ENCODE results near the gene KCNMB2. TPM values are rescaled to one million over a fixed set of nuclear protein-coding genes. Genes with fewer than 3 reads are reported as not detected.
A peak's percentile ranks its signal among the peaks of the same experiment; 100 is the strongest.

The KCNMB2 gene
- 1 to 10 TPM in 2 of 6 donors, under 1 TPM in 1, not detected in 3; 0.51 to 3.0 (median 1.1) TPM for total RNA-seq

DNA sequence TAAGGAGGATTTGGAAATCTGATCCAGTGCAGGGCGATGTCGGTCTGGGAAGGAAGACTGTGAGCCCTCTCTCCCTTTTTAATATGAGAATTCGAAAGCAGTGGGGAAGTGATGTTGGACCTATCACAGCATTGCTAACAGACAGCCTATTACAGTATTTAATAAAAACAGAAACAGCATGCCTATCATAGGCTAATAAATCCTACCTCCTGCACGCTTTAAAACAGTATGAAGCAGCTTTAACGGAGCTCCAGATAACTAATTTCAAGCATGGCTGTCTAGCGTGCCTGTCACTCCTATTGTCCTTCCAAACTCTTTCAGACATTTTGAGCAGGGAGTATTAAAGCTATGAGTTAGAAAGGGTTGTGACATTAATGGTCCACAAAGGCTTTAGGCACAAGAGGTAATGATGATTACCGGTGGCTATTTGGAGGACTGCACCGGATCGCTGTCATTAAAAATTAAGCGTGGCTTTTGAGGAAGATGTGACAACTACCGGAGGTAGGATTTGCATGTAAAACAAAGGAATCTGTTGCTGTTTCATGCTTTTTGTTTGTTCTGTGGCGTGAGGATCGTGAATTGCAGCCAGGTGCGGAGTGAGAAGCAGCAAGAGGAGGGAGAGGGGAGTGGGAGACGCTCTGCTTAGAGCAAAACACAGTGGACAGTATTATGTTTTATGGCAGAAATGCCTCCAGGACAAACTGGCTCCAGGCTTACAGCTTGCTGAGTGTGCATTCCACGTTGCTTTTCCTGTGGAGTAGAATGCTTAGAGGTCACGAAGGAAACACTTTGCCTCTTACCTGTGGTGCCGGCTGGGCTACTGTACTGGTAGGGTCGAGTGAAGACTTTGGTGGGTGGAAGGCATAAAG lies at the start of gene KCNMB2:
KCNMB2 (plus strand) TSS at position 226 of the 869 bp plus-strand sequence.
- no peak for DNase-seq
- H3K4me3 ChIP-seq, result peak within 1 kb of the TSS in 3 of 4 donors; percentile 20 to 41 (median 30)
- no peaks in the 10 kb centered on the region for H3K27me3 ChIP-seq
- 12 to 15% methylated on average over 19 of the region's 19 CpGs for WGBS, 2 donors
- no peaks in the 10 kb centered on the region for H3K9me3 ChIP-seq
- peak in 1 of 2 donors; percentile 85 for ATAC-seq (ENCODE audit: low FRiP score in 2 of 2)
- no peak within 1 kb of the TSS for H3K27ac ChIP-seq
- peaks cover 0 to 6% (median 0%) of the 10 kb centered on the region in 4 donors for H3K4me1 ChIP-seq
- no peaks in the 10 kb centered on the region for H3K36me3 ChIP-seq
- TF ChIP-seq POLR2A (IDR thresholded peaks at IDR 0.05) (no peak), POLR2AphosphoS5 (IDR thresholded peaks at IDR 0.05) (no peak), EP300 (IDR thresholded peaks at IDR 0.05) (no peak)
- TF ChIP-seq, protein P1, sequence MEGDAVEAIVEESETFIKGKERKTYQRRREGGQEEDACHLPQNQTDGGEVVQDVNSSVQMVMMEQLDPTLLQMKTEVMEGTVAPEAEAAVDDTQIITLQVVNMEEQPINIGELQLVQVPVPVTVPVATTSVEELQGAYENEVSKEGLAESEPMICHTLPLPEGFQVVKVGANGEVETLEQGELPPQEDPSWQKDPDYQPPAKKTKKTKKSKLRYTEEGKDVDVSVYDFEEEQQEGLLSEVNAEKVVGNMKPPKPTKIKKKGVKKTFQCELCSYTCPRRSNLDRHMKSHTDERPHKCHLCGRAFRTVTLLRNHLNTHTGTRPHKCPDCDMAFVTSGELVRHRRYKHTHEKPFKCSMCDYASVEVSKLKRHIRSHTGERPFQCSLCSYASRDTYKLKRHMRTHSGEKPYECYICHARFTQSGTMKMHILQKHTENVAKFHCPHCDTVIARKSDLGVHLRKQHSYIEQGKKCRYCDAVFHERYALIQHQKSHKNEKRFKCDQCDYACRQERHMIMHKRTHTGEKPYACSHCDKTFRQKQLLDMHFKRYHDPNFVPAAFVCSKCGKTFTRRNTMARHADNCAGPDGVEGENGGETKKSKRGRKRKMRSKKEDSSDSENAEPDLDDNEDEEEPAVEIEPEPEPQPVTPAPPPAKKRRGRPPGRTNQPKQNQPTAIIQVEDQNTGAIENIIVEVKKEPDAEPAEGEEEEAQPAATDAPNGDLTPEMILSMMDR (IDR thresholded peaks at IDR 0.05), result no peak

- Histone ChIP-seq H3K4me3 (no peak overlapping the region), H3K27me3 (no peaks in the 10 kb centered on the region), H3K36me3 (no peaks in the 10 kb centered on the region), H3K27ac (no peak overlapping the region), H3K4me1 (no peaks in the 10 kb centered on the region), H3K9me3 (no peaks in the 10 kb centered on the region)
- no peak for ATAC-seq (ENCODE audit: low FRiP score in 2 of 2)
- no peak for DNase-seq
- TF ChIP-seq, protein P1 (IDR thresholded peaks at IDR 0.05), result no peak
- TF ChIP-seq EP300 (IDR thresholded peaks at IDR 0.05) (no peak), POLR2AphosphoS5 (IDR thresholded peaks at IDR 0.05) (no peak), POLR2A (IDR thresholded peaks at IDR 0.05) (no peak)
These were observed 49.3 kb upstream of the KCNMB2 start for GRCh38 chr3:178486903-178487302.

GRCh38 chr3:178487752-178488151 lies 48.5 kb upstream of the KCNMB2 start:
- Histone ChIP-seq H3K4me1 (no peaks in the 10 kb centered on the region), H3K4me3 (no peak overlapping the region), H3K27me3 (no peaks in the 10 kb centered on the region), H3K9me3 (no peaks in the 10 kb centered on the region), H3K36me3 (no peaks in the 10 kb centered on the region), H3K27ac (no peak overlapping the region)
- no peak for TF ChIP-seq EP300 (IDR thresholded peaks at IDR 0.05)
- DNase-seq (no peak), ATAC-seq (ENCODE audit: low FRiP score in 2 of 2) (no peak)
- 70 to 80% methylated on average over 3 of the region's 3 CpGs for WGBS, 2 donors

GRCh38 chr3:178491751-178492150 lies 44.5 kb upstream of the KCNMB2 start:
- no peak for ATAC-seq (ENCODE audit: low FRiP score in 2 of 2)
- TF ChIP-seq, protein P1 (IDR thresholded peaks at IDR 0.05), result no peak
- TF ChIP-seq EP300 (IDR thresholded peaks at IDR 0.05) (no peak), POLR2AphosphoS5 (IDR thresholded peaks at IDR 0.05) (no peak), POLR2A (IDR thresholded peaks at IDR 0.05) (no peak)

DNA sequence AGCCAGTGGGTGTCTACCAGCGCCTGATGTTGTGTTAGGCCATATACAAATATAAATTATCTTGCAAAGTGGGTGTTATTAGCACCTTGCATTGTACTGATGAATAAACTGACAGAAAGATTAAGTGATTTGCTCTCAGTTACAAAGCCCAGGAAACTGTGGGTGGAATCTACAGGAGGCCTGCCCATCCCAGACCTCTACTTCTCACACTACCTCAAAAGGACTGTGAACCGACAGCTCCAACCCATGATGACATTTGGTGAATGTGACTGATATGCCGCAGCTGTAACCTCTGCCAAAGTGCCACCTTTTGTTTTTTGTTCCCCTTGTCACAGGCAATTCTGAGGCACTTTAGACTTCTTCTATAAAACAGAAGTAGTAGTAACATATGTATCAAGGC lies 43.7 kb upstream of the KCNMB2 start:
- WGBS, 2 donors, result 66 to 70% methylated on average over 3 of the region's 3 CpGs

More at GRCh38 chr3:178491751-178492150, 44.5 kb upstream of the KCNMB2 start:
- Histone ChIP-seq H3K9me3 (peaks cover 0 to 4% (median 0%) of the 10 kb centered on the region in 4 donors), H3K36me3 (no peaks in the 10 kb centered on the region), H3K27ac (no peak overlapping the region), H3K4me1 (no peaks in the 10 kb centered on the region), H3K27me3 (no peaks in the 10 kb centered on the region), H3K4me3 (no peak overlapping the region)
- no peak for DNase-seq
- 83 to 87% methylated on average over 3 of the region's 3 CpGs for WGBS, 2 donors

More for the DNA sequence above, 43.7 kb upstream of the KCNMB2 start:
- TF ChIP-seq POLR2A (IDR thresholded peaks at IDR 0.05) (no peak), EP300 (IDR thresholded peaks at IDR 0.05) (no peak), POLR2AphosphoS5 (IDR thresholded peaks at IDR 0.05) (no peak)
- TF ChIP-seq, protein P1 (IDR thresholded peaks at IDR 0.05), result no peak
- H3K27ac ChIP-seq, result no peak overlapping the region
- no peaks in the 10 kb centered on the region for H3K36me3 ChIP-seq
- no peak for ATAC-seq (ENCODE audit: low FRiP score in 2 of 2)
- DNase-seq, result no peak
- H3K27me3 ChIP-seq, result no peaks in the 10 kb centered on the region
- no peaks in the 10 kb centered on the region for H3K4me1 ChIP-seq
- peaks cover 0 to 7% (median 0%) of the 10 kb centered on the region in 4 donors for H3K9me3 ChIP-seq
- H3K4me3 ChIP-seq, result no peak overlapping the region

Data from upper lobe of left lung (tissue), 6 donors.